Mesothelial cell of epicardium (in vitro differentiated cells): Measurements from ENCODE around the gene SLC25A11. TPM values are rescaled to one million over a fixed set of nuclear protein-coding genes. Genes with fewer than 3 reads are reported as not detected.
A peak's percentile ranks its signal among the peaks of the same experiment; 100 is the strongest.
"Not testable (repeated sequence)": the region's sequence is repeated elsewhere in the genome, so short reads cannot be mapped to it uniquely, and the experiment has no call there.

ENCODE experiments used
- DNase-seq, 2 experiments: peaks; one replicate each; pipeline ENCODE4 v3.0.0; 2021; ENCODE audit warnings: low spot score in 2 of 2; ENCODE audit not compliant: unreplicated experiment in 2 of 2
- H3K27ac Mint-ChIP-seq: 2 replicates; pipeline ENCODE4 v1.8.0; 2021; ENCODE audit warnings: mixed read lengths
- H3K27me3 Mint-ChIP-seq: 2 replicates; pipeline ENCODE4 v1.8.0; 2021; ENCODE audit warnings: low read depth, mixed read lengths
- H3K36me3 Mint-ChIP-seq: 2 replicates; pipeline ENCODE4 v1.8.0; 2021; ENCODE audit warnings: mixed read lengths
- H3K4me1 Mint-ChIP-seq: 2 replicates; pipeline ENCODE4 v1.8.0; 2021; ENCODE audit warnings: mixed read lengths
- H3K4me3 Mint-ChIP-seq: 2 replicates; pipeline ENCODE4 v1.8.0; 2021; ENCODE audit warnings: mild to moderate bottlenecking, moderate library complexity, mixed read lengths
- H3K9me3 Mint-ChIP-seq: 2 replicates; pipeline ENCODE4 v1.8.0; 2021; ENCODE audit warnings: mixed read lengths
- CTCF ChIP-seq: fragments of 200-600 bp; sonication (generic); IDR thresholded peaks from one replicate; pipeline ENCODE4 v1.5.0; 2021; ENCODE audit warnings: antibody characterized with exemption; ENCODE audit not compliant: unreplicated experiment
- total RNA-seq: library from RNA; stranded (reverse); gene quantifications from 3 replicates; pipeline ENCODE4 v1.2.1, GENCODE V29; 2021

The SLC25A11 gene
- total RNA-seq, 1 donor from 2014 or later: 53.9 TPM

GRCh38 chr17:4928881-4929280 lies 11.0 kb downstream of the SLC25A11 start:
- TF ChIP-seq CTCF: no peak
- DNase-seq: no peak
- no peak overlapping the region for H3K4me3 Mint-ChIP-seq
- no peaks in the 10 kb centered on the region for H3K9me3 Mint-ChIP-seq
- H3K4me1 Mint-ChIP-seq: peaks cover 4% of the 10 kb centered on the region
- no peaks in the 10 kb centered on the region for H3K27me3 Mint-ChIP-seq
- H3K27ac Mint-ChIP-seq: no peak overlapping the region
- H3K36me3 Mint-ChIP-seq: peaks cover 1% of the 10 kb centered on the region

- peak overlapping the region; percentile 37 for H3K27ac Mint-ChIP-seq
- not testable (repeated sequence) for H3K27me3 Mint-ChIP-seq, H3K9me3 Mint-ChIP-seq, H3K4me3 Mint-ChIP-seq, H3K36me3 Mint-ChIP-seq, DNase-seq, H3K4me1 Mint-ChIP-seq
These were observed 13.1 kb downstream of the SLC25A11 start for GRCh38 chr17:4926577-4927335.

- Mint-ChIP-seq H3K27ac (no peak overlapping the region), H3K4me3 (no peak overlapping the region), H3K27me3 (no peaks in the 10 kb centered on the region), H3K4me1 (peaks cover 11% of the 10 kb centered on the region), H3K9me3 (no peaks in the 10 kb centered on the region), H3K36me3 (no peaks in the 10 kb centered on the region)
- no peak for TF ChIP-seq CTCF
- no peak for DNase-seq
These were observed 18.5 kb downstream of the SLC25A11 start for GRCh38 chr17:4921320-4921719.

GRCh38 chr17:4920351-4921048 lies 19.3 kb downstream of the SLC25A11 start:
- H3K36me3 Mint-ChIP-seq: no peaks in the 10 kb centered on the region
- no peak for DNase-seq
- H3K27ac Mint-ChIP-seq: peak overlapping the region; percentile 16
- H3K27me3 Mint-ChIP-seq: no peaks in the 10 kb centered on the region
- H3K4me3 Mint-ChIP-seq: no peak overlapping the region
- H3K4me1 Mint-ChIP-seq: peaks cover 11% of the 10 kb centered on the region
- no peaks in the 10 kb centered on the region for H3K9me3 Mint-ChIP-seq
- no peak for TF ChIP-seq CTCF

- no peak for TF ChIP-seq CTCF
- Mint-ChIP-seq H3K4me1 (peaks cover 11% of the 10 kb centered on the region), H3K9me3 (no peaks in the 10 kb centered on the region), H3K4me3 (peak overlapping the region; percentile 4), H3K36me3 (no peaks in the 10 kb centered on the region), H3K27me3 (no peaks in the 10 kb centered on the region), H3K27ac (peak overlapping the region; percentile 78)
- DNase-seq: no peak
These were observed 20.3 kb downstream of the SLC25A11 start for GRCh38 chr17:4919511-4920047.

- not testable (repeated sequence) for H3K9me3 Mint-ChIP-seq, H3K27ac Mint-ChIP-seq, H3K4me3 Mint-ChIP-seq, H3K27me3 Mint-ChIP-seq, DNase-seq, H3K36me3 Mint-ChIP-seq
- H3K4me1 Mint-ChIP-seq: peaks cover 18% of the 10 kb centered on the region
These were observed 25.3 kb downstream of the SLC25A11 start for GRCh38 chr17:4914551-4914950.
